Measurements from ENCODE around the gene TAF4. TPM values are rescaled to one million over a fixed set of nuclear protein-coding genes. Genes with fewer than 3 reads are reported as not detected.

The TAF4 gene
- total RNA-seq, 1 donor from 2014 or later, result 6.5 TPM

DNA sequence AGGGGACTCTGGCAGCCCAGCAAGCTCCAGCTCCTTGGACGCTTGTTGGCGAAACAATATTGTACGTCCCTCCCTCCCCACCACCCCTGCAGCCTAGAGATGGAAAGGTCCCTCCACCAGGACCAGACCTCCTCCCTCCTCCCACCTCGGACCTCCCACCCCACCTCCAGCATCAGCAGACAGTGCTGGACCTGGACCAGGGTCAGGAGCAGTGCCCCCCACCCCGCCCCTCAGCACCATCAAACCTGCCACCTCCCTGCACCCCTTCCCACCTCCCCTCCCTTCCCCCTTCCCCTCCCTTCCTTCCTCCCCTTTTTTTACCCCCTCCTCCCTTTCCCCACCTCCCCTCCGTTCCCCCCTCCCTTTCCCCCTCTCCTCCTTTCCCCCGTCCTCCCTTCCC is 98.4 kb downstream of the TAF4 start:
- TF ChIP-seq, protein P1, sequence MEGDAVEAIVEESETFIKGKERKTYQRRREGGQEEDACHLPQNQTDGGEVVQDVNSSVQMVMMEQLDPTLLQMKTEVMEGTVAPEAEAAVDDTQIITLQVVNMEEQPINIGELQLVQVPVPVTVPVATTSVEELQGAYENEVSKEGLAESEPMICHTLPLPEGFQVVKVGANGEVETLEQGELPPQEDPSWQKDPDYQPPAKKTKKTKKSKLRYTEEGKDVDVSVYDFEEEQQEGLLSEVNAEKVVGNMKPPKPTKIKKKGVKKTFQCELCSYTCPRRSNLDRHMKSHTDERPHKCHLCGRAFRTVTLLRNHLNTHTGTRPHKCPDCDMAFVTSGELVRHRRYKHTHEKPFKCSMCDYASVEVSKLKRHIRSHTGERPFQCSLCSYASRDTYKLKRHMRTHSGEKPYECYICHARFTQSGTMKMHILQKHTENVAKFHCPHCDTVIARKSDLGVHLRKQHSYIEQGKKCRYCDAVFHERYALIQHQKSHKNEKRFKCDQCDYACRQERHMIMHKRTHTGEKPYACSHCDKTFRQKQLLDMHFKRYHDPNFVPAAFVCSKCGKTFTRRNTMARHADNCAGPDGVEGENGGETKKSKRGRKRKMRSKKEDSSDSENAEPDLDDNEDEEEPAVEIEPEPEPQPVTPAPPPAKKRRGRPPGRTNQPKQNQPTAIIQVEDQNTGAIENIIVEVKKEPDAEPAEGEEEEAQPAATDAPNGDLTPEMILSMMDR (conservative IDR thresholded peaks at IDR 0.05; ENCODE audit: low read depth, low read length), result no peak
- no peak for DNase-seq (ENCODE audit: low read depth)
- H3K4me3 ChIP-seq (ENCODE audit: low read depth, low read length), result no peak overlapping the region

DNA sequence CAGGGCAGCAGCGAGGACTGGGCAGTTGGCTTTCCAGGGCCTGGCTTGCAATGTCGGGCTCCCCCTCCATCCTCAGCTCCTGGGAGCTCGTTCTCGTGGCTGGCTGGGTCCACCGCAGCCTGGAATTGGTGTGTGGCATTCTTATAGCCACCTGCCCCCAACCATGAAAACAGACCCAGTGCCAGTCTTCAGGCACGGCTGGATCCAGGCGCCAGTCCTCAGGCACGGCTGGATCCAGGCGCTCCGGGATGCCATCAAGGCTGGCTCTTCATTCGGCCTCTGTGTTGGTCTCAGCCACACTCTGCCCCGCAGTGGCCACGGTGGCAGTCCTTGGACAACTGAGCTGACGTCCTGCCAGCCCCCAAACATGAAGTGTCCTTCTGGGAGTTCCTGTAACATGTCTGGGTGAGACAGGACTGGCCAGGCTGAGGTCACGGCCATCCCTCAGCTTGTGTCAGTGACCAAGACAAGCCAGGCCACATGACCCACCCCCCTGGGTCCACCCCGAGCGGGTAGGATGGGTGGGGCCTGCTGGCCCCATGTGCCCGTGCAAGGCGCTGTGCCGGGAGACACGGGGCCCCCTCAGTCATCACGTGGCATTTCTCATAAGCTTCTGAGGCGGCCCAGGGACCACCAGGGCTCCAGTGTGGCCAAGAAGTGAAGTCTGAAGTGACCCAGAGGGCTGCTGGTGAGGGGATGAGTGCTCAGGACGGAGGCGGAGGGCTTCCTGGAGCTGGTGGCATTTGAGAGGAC is 99.0 kb downstream of the TAF4 start:
- TF ChIP-seq, protein P1 (conservative IDR thresholded peaks at IDR 0.05; ENCODE audit: low read depth, low read length), result no peak
- H3K4me3 ChIP-seq (ENCODE audit: low read depth, low read length), result no peak overlapping the region
- no peak for DNase-seq (ENCODE audit: low read depth)

DNA sequence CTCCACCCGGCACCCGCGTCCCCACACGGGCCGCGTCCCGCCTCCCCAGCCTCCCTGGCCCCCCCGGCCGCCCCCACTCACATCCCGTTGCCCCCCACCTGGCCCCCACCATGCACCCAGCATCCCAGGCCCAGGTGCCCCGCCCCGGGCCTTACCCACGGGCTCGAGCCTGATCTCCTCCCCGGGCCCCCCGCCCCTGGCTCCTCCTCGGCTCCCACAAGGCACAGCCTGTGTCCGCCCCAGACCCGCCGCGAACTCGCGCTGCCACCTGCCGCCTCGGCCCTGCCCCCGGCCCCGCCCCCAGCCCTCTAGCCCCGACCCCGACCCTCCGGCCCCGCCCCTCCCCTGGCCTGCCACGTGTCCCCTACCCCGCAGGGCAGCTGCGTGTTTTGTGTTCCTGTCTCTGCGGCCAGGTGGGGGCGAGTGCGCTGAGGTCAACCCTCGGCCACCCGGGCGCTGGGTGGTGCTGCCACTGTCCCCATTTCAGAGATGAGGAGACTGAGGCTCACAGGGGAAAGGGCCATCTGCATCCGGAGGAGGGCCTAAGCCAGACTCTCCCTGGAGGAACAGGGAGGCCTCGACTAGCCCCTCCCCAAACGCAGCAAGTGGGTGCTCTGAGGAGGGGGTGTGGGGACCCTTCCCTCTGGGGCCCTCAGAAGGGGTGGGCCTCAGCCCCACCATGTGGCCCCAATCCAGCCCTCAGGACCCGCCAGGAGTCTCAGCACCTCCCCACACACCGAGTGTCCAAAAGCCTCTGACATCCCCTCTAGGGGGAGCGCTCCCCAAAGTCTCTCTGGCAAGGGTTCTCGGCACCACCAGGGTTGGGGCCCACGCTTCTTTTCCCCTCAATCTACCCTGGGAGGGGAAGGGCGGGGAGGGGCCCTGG is 99.8 kb downstream of the TAF4 start:
- no peak overlapping the region for H3K4me3 ChIP-seq (ENCODE audit: low read depth, low read length)
- TF ChIP-seq, protein P1 (conservative IDR thresholded peaks at IDR 0.05; ENCODE audit: low read depth, low read length), result no peak
- no peak for DNase-seq (ENCODE audit: low read depth)

DNA sequence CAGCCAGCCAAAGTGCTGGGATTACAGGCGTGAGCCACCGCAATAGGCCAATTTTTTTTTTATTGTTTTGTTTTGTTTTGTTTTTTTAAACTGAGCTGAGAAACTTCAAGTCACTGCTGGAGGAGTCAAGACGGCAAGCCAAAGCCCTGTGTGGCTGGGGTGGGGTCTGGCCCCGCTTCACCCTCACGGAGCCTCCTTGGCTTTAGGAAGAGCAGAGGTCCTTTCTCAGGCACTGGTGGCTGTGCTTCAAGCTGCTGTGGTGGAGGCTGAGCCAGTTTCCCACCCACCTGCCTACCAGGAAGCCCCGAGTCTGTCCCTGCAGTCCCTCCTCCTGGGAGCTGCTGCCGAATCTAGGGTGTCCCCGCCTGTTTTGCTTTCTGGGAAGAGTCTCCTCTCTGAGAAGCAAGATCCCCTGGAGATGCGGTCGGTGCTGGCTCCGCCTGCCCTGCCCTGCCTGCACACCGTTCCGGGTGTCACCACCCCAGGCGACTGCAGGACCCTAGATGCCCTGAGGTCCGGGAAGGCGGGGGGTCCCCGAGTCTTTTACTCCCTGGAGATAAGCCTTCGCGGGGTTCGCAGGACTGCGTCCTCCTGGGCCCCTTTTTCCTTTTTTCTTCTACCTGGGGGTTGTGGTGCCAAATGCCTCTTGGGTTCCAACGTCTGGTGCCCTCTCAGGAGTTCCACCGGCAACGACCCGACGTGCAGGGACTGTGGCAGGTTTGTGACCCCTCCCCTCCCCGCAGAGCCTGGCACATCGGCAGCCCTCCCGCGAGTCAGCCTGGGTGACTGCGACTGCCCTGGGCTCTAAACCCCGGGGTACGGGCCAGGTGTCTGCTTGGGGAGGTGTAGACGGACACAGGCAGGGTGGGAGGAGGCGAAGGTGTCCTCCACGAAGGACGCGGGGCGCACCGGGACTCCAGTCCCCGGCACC is 100.7 kb downstream of the TAF4 start:
- TF ChIP-seq, protein P1 (conservative IDR thresholded peaks at IDR 0.05; ENCODE audit: low read depth, low read length), result no peak
- H3K4me3 ChIP-seq (ENCODE audit: low read depth, low read length), result no peak overlapping the region
- DNase-seq (ENCODE audit: low read depth), result no peak

DNA sequence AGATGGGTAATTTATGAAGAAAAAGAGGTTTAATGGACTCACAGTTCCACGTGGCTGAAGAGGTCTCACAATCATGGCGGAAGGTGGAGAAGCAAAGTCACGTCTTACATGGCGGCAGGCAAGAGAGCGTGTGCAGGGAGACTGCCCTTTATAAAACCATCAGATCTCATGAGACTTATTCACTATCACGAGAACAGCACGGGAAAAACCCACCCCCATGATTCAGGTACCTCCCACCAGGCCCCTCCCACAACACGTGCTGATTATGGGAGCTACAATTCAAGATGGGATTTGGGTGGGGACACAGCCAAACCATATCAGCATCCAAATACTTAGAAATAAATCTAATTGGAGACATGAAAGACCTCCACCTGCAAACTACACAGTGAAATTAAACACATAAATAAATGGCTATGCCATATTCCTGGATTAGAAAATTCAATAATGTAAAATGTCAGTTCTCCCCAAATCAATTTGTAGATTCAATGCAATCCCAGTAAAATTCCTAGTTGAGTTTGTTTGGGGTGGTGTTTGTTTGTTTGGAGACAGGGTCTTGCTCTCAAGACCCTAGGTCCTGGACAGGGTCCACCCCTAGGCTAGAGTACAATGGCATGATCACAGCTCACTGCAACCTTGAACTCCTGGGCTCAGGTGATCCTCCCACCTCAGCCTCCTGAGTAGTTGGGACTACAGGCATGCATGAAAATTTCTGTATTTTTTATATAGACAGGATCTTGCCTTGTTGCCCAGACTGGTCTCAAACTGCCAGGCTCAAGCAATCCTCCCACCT is 101.6 kb downstream of the TAF4 start:
- TF ChIP-seq, protein P1 (conservative IDR thresholded peaks at IDR 0.05; ENCODE audit: low read depth, low read length), result no peak
- H3K4me3 ChIP-seq (ENCODE audit: low read depth, low read length), result no peak overlapping the region
- DNase-seq (ENCODE audit: low read depth), result no peak

DNA sequence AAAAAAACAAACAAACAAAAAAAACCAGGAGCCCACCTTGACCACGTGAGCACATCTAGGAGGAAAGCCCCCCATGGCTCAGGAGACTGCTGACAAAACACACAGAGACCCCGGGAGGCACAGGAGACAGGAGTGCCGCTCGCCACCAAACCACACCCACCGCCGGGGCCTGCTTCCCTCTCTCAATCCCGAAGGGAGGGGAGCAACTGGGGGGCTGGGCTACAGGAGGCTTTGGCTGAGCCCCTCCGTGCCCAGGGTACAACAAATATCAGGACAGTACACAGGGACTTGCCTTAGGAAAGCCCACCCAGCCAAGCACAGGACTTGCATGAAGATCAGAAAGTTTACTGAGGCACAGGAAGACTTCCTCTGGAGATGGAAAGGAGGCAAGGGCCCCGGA is 102.5 kb downstream of the TAF4 start:
- H3K4me3 ChIP-seq (ENCODE audit: low read depth, low read length), result no peak overlapping the region
- TF ChIP-seq, protein P1 (conservative IDR thresholded peaks at IDR 0.05; ENCODE audit: low read depth, low read length), result no peak

More for the DNA sequence above, 102.5 kb downstream of the TAF4 start:
- DNase-seq (ENCODE audit: low read depth), result no peak
